Tibial nerve (tissue), 4 donors: Measurements from ENCODE around the gene KHDC1L. TPM values are rescaled to one million over a fixed set of nuclear protein-coding genes. Genes with fewer than 3 reads are reported as not detected.
"Not testable (repeated sequence)": the region's sequence is repeated elsewhere in the genome, so short reads cannot be mapped to it uniquely, and the experiment has no call there.

Experiments
- DNase-seq, 2 donors: peaks; one replicate each; pipeline ENCODE4 v3.0.0-alpha.2; 2019; ENCODE audit warnings: low spot score in 2 of 2
- H3K27ac ChIP-seq, 4 donors: fragments of 200-600 bp; sonication (generic) in 3 of 4; one replicate each; pipeline ENCODE4 v1.5.1; 2017 to 2019; ENCODE audit warnings: mild to moderate bottlenecking in 1 of 4
- H3K27me3 ChIP-seq, 2 donors: fragments of 200-600 bp; sonication (generic) in 1 of 2; one replicate each; pipeline versions ENCODE4 v1.5.1 to v1.6.0; 2017 to 2019
- H3K36me3 ChIP-seq, 3 donors: fragments of 200-600 bp; sonication (generic); one replicate each; pipeline ENCODE4 v1.5.1; 2018 to 2019
- H3K4me1 ChIP-seq, 4 donors: fragments of 200-600 bp; sonication (generic) in 3 of 4; one replicate each; pipeline ENCODE4 v1.5.1; 2017 to 2019
- H3K4me3 ChIP-seq, 4 donors: fragments of 200-600 bp; sonication (generic) in 3 of 4; one replicate each; pipeline ENCODE4 v1.5.1; 2017 to 2019; ENCODE audit warnings: mild to moderate bottlenecking in 1 of 4, moderate library complexity in 1 of 4
- H3K9me3 ChIP-seq, 4 donors: fragments of 200-600 bp; sonication (generic) in 3 of 4; one replicate each; pipeline ENCODE4 v1.5.1; 2017 to 2019
- EP300 ChIP-seq, 2 donors: sonication (generic); formaldehyde crosslinking; IDR thresholded peaks; one replicate each; pipeline ENCODE4 v1.6.1; 2017; ENCODE audit warnings: antibody characterized with exemption in 2 of 2, mild to moderate bottlenecking in 1 of 2
- POLR2A ChIP-seq, 2 donors: fragments of 450-650 bp; IDR thresholded peaks; one replicate each; pipeline ENCODE4 v1.6.1; 2017; ENCODE audit warnings: antibody characterized with exemption in 2 of 2, mild to moderate bottlenecking in 2 of 2, moderate library complexity in 2 of 2
- WGBS, 2 donors: methylation state at CpG; one replicate each; pipeline ENCODE4 v1.1.5; 2018; 5-methylcytosine and 5-hydroxymethylcytosine counted together
- total RNA-seq, 4 donors: library from RNA; depleted of rRNA; stranded (reverse); fragments of >200 nt; gene quantifications; one replicate each; pipeline ENCODE4 v1.1.0, GENCODE V29; 2016
- TF ChIP-seq, protein P1 (sequence below), 5 experiments: fragments of 200-600 bp in 3 of 5; fragments of 450-650 bp in 2 of 5; sonication (generic) in 3 of 5; IDR thresholded peaks; one replicate each; pipeline ENCODE4 v1.5.1; 2016 to 2019; ENCODE audit warnings: antibody characterized with exemption in 5 of 5, mild to moderate bottlenecking in 3 of 5, moderate library complexity in 2 of 5

The KHDC1L gene
- total RNA-seq, 4 donors from 2014 or later: 0.84 TPM; not detected in 3

DNA sequence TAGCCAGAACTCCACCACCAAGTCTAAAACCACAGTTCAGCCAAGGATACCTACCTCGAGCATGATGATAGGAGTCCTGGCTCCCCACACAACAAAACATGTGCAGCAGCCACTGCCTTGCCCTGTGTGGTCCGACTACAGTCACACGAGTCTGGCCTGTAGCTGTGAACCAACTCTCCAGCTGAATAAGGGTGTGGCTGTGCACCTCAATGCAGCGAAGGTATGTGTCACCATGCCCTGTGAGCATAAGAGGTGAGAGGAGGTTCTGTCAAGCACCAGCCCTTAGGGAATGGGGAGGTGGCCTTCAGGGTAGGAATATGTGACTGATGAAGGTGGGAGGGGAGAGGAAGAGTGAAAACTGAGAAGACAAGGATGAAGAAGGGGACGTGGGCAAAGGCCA is 16.7 kb upstream of the KHDC1L start:
- 92 to 100% methylated on average over 4 to 5 of the region's 5 CpGs for WGBS, 2 donors
- Histone ChIP-seq H3K36me3 (no peaks in the 10 kb centered on the region), H3K27me3 (no peaks in the 10 kb centered on the region), H3K9me3 (no peaks in the 10 kb centered on the region), H3K27ac (no peak overlapping the region), H3K4me1 (no peaks in the 10 kb centered on the region), H3K4me3 (no peak overlapping the region)
- DNase-seq: no peak
- TF ChIP-seq POLR2A (IDR thresholded peaks at IDR 0.05) (no peak), EP300 (IDR thresholded peaks at IDR 0.05) (no peak)
- TF ChIP-seq, protein P1, sequence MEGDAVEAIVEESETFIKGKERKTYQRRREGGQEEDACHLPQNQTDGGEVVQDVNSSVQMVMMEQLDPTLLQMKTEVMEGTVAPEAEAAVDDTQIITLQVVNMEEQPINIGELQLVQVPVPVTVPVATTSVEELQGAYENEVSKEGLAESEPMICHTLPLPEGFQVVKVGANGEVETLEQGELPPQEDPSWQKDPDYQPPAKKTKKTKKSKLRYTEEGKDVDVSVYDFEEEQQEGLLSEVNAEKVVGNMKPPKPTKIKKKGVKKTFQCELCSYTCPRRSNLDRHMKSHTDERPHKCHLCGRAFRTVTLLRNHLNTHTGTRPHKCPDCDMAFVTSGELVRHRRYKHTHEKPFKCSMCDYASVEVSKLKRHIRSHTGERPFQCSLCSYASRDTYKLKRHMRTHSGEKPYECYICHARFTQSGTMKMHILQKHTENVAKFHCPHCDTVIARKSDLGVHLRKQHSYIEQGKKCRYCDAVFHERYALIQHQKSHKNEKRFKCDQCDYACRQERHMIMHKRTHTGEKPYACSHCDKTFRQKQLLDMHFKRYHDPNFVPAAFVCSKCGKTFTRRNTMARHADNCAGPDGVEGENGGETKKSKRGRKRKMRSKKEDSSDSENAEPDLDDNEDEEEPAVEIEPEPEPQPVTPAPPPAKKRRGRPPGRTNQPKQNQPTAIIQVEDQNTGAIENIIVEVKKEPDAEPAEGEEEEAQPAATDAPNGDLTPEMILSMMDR (IDR thresholded peaks at IDR 0.05): no peak

DNA sequence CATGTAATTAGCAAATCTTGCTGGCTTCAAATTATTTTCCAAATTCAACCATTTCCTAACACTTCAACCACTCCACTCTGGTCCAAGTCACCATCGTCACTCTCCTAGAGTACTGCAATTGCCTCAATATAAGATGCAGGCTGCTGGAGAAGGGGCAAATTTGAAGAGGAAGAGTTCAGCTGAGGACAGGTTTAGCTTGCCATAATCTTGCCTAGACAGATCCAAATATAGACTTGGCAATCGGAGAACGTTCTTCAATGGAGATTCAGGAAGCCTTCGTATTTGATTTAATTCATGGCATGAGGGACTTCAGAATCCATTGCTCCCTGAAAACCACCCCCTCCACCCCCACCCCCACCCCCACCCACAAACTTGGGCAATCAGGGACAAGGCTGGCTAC is 15.4 kb upstream of the KHDC1L start:
- DNase-seq: no peak
- Histone ChIP-seq H3K4me3 (no peak overlapping the region), H3K27ac (no peak overlapping the region), H3K27me3 (no peaks in the 10 kb centered on the region), H3K4me1 (no peaks in the 10 kb centered on the region), H3K9me3 (no peaks in the 10 kb centered on the region), H3K36me3 (no peaks in the 10 kb centered on the region)
- TF ChIP-seq EP300 (IDR thresholded peaks at IDR 0.05) (no peak), POLR2A (IDR thresholded peaks at IDR 0.05) (no peak)
- TF ChIP-seq, protein P1 (IDR thresholded peaks at IDR 0.05): no peak
- 85 to 86% methylated on average over 4 of the region's 4 CpGs for WGBS, 2 donors

DNA sequence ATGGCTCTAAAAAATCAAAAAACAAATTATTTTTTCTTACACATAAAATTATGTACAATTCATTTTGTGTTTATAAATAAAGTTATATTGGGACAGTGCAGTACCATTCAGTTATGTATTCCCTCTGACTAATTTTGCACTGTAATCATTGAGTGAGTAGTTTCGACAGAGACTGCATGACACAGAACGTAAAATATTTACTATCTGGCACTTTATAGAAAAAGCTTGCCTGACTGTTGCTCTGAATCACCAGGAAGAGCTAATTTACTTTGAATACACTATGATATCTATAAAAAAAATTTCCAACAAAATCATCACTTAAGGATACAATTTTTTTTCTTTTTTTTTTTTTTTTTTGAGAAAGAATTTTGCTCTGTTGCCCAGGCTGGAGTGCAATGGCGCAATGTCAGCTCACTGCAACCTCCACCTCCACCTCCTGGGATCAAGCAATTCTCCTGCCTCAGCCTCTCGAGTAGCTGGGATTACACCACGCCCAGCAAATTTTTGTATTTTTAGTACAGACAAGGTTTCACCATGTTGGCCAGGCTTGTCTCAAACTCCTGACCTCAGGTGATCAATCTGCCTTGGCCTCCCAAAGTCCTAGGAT is 11.0 kb upstream of the KHDC1L start:
- H3K4me3 ChIP-seq: no peak overlapping the region
- H3K9me3 ChIP-seq: no peaks in the 10 kb centered on the region
- WGBS, 2 donors: 91 to 93% methylated on average over 5 of the region's 5 CpGs
- no peaks in the 10 kb centered on the region for H3K4me1 ChIP-seq
- H3K27me3 ChIP-seq: no peaks in the 10 kb centered on the region
- no peaks in the 10 kb centered on the region for H3K36me3 ChIP-seq
- DNase-seq: no peak
- H3K27ac ChIP-seq: no peak overlapping the region
- TF ChIP-seq, protein P1 (IDR thresholded peaks at IDR 0.05): no peak
- TF ChIP-seq EP300 (IDR thresholded peaks at IDR 0.05): no peak
- TF ChIP-seq POLR2A (IDR thresholded peaks at IDR 0.05): no peak

DNA sequence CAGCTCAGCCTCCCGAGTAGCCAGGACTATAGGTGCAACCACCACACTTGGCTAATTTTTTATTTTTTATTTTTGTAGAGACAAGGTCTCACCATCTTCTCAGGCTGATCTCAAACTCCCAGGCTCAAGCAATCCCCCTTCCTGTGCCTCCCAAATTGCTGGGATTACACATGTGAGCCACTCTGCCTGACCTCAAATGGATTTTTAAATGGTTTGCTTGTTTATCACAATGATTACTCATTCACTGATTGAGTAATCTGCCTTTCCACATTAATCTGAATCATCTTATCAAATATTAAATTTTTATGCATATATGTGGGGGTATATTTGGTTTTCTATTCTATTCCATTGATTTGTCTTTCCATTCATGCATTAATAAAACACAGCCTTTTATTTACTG is 9.4 kb upstream of the KHDC1L start:
- Histone ChIP-seq H3K27ac (no peak overlapping the region), H3K4me3 (no peak overlapping the region), H3K4me1 (no peaks in the 10 kb centered on the region), H3K9me3 (no peaks in the 10 kb centered on the region), H3K27me3 (no peaks in the 10 kb centered on the region), H3K36me3 (no peaks in the 10 kb centered on the region)
- DNase-seq: no peak
- WGBS, 2 donors: 79 to 90% methylated on average over 1 of the region's 1 CpG
- TF ChIP-seq EP300 (IDR thresholded peaks at IDR 0.05) (no peak), POLR2A (IDR thresholded peaks at IDR 0.05) (no peak)
- TF ChIP-seq, protein P1 (IDR thresholded peaks at IDR 0.05): no peak

DNA sequence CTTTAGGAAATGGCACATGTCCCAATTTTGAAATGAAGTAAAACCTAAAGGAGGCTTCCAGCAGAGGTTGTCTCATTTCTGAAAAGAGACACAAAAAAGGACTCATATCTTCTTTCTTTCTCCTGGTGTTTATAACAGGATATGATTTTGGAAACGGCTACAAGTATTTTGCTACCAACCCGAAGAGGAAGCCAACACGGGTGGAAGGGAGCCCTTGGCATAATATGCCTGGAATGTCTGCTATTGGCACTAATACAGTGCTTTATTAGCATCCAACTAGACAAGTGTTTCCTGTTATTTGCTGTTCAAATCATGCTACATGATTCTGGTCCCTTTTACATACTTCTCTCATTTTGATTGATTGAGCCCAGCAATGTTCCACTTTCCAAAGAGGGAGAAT is 8.7 kb upstream of the KHDC1L start:
- H3K4me3 ChIP-seq, H3K9me3 ChIP-seq, H3K36me3 ChIP-seq, H3K4me1 ChIP-seq, DNase-seq, H3K27ac ChIP-seq, H3K27me3 ChIP-seq: not testable (repeated sequence)
- whole genome bisulfite sequencing, 2 donors: 25 to 26% methylated on average over 3 of the region's 3 CpGs

DNA sequence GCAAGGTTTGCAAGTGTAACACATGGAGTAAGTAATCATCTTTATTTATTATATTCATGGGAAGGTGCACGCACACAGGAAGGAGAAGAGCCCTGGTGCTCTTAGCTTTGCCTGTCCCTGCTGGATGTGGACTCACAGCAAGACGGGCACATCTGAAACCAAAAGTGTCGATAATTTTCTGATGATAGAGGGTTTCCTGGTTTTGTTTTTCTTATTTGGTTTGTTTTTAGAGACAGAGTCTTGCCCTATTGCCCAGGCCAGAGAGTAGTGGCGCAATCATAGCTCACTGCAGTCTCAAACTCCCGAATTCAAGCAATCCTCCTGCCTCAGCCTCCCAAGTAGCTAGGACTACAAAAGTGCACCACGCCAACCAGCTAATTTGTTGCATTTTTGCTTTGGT is 7.8 kb upstream of the KHDC1L start:
- DNase-seq: no peak
- 92 to 95% methylated on average over 6 of the region's 6 CpGs for WGBS, 2 donors
- H3K9me3 ChIP-seq: no peaks in the 10 kb centered on the region
- TF ChIP-seq, protein P1 (IDR thresholded peaks at IDR 0.05): no peak
- H3K4me3 ChIP-seq: no peak overlapping the region
- H3K27ac ChIP-seq: no peak overlapping the region
- H3K27me3 ChIP-seq: no peaks in the 10 kb centered on the region
- no peaks in the 10 kb centered on the region for H3K36me3 ChIP-seq
- no peaks in the 10 kb centered on the region for H3K4me1 ChIP-seq
